H9 (cell line): ENCODE data around the gene ZNF414. TPM values are rescaled to one million over a fixed set of nuclear protein-coding genes. Genes with fewer than 3 reads are reported as not detected.

Source experiments
- DNase-seq: peaks from one replicate; pipeline ENCODE4 v3.0.0-alpha.2; 2017
- H2AFZ ChIP-seq: one replicate; pipeline ENCODE4 v1.6.1; 2013; ENCODE audit warnings: mild to moderate bottlenecking, low read length, control low read depth, moderate library complexity
- H2AK5ac ChIP-seq: 2 replicates; pipeline ENCODE4 v1.6.1; 2013; ENCODE audit warnings: low read length, control low read depth, mixed read lengths; ENCODE audit not compliant: insufficient read length
- H2BK120ac ChIP-seq: one replicate; pipeline ENCODE4 v1.6.1; 2013; ENCODE audit warnings: low read depth, mild to moderate bottlenecking, low read length, control low read depth, inconsistent platforms; ENCODE audit not compliant: poor library complexity, severe bottlenecking
- H2BK12ac ChIP-seq: 2 replicates; pipeline ENCODE4 v1.6.1; 2013; ENCODE audit warnings: low read length, control low read depth, mixed read lengths, low read depth; ENCODE audit not compliant: insufficient read length
- H2BK15ac ChIP-seq: 2 replicates; pipeline ENCODE4 v1.6.1; 2013; ENCODE audit warnings: low read depth, low read length, control low read depth
- H2BK20ac ChIP-seq: one replicate; pipeline ENCODE4 v1.6.1; 2013; ENCODE audit warnings: low read depth, mild to moderate bottlenecking, low read length, control low read depth, inconsistent platforms; ENCODE audit not compliant: poor library complexity, severe bottlenecking
- H2BK5ac ChIP-seq: 2 replicates; pipeline ENCODE4 v1.6.1; 2013; ENCODE audit warnings: low read length, control low read depth, mixed read lengths; ENCODE audit not compliant: insufficient read length
- H3K14ac ChIP-seq: 2 replicates; pipeline ENCODE4 v1.6.1; 2013; ENCODE audit warnings: low read length, control low read depth; ENCODE audit not compliant: insufficient read depth
- H3K18ac ChIP-seq: 2 replicates; pipeline ENCODE4 v1.6.1; 2013; ENCODE audit warnings: low read depth, mild to moderate bottlenecking, mixed read lengths, low read length, control low read depth; ENCODE audit not compliant: insufficient read length
- H3K23ac ChIP-seq: 2 replicates; pipeline ENCODE4 v1.6.1; 2013; ENCODE audit warnings: low read length, control low read depth, mixed read lengths, low read depth; ENCODE audit not compliant: insufficient read length
- H3K23me2 ChIP-seq: 2 replicates; pipeline ENCODE4 v1.6.1; 2013; ENCODE audit warnings: low read depth, mild to moderate bottlenecking, mixed read lengths, low read length, control low read depth; ENCODE audit not compliant: insufficient read length, poor library complexity, severe bottlenecking
- H3K27ac ChIP-seq: 2 replicates; pipeline ENCODE4 v1.5.1; 2013; ENCODE audit warnings: low read length, control low read depth, mixed read lengths, low read depth; ENCODE audit not compliant: insufficient read length
- H3K27me3 ChIP-seq: 2 replicates; pipeline ENCODE4 v1.6.1; 2013; ENCODE audit warnings: low read length, control low read depth, inconsistent platforms; ENCODE audit not compliant: insufficient read depth
- H3K4ac ChIP-seq: 2 replicates; pipeline ENCODE4 v1.6.1; 2013; ENCODE audit warnings: low read depth, mild to moderate bottlenecking, control low read depth, inconsistent platforms, low read length, moderate library complexity
- H3K4me1 ChIP-seq: 2 replicates; pipeline ENCODE4 v1.6.1; 2013; ENCODE audit warnings: low read length, control low read depth, inconsistent platforms; ENCODE audit not compliant: insufficient read depth
- H3K4me2 ChIP-seq: 2 replicates; pipeline ENCODE4 v1.6.1; 2013; ENCODE audit warnings: low read length, control low read depth, mixed read lengths; ENCODE audit not compliant: insufficient read length, insufficient read depth
- H3K56ac ChIP-seq: 2 replicates; pipeline ENCODE4 v1.6.1; 2013; ENCODE audit warnings: low read depth, mild to moderate bottlenecking, mixed read lengths, low read length, control low read depth; ENCODE audit not compliant: insufficient read length
- H3K79me1 ChIP-seq: 2 replicates; pipeline ENCODE4 v1.6.1; 2013; ENCODE audit warnings: low read depth, mild to moderate bottlenecking, moderate library complexity, low read length, control low read depth, inconsistent platforms; ENCODE audit not compliant: insufficient read depth, poor library complexity, severe bottlenecking
- H3K79me2 ChIP-seq: 2 replicates; pipeline ENCODE4 v1.6.1; 2013; ENCODE audit warnings: low read length, control low read depth, inconsistent platforms; ENCODE audit not compliant: insufficient read depth
- H3K9ac ChIP-seq: 2 replicates; pipeline ENCODE4 v1.6.1; 2013; ENCODE audit warnings: low read length, control low read depth, mixed read lengths; ENCODE audit not compliant: insufficient read length; ENCODE audit errors: extremely low read depth
- H3K9me3 ChIP-seq: one replicate; pipeline ENCODE4 v1.6.1; 2013; ENCODE audit warnings: low read depth, low read length, inconsistent platforms; ENCODE audit not compliant: control insufficient read depth
- H3T11ph ChIP-seq: one replicate; pipeline ENCODE4 v1.6.1; 2013; ENCODE audit warnings: mild to moderate bottlenecking, low read length, control low read depth, inconsistent platforms
- H4K20me1 ChIP-seq: one replicate; pipeline ENCODE4 v1.6.1; 2013; ENCODE audit not compliant: control insufficient read depth, insufficient read length, insufficient read depth
- H4K5ac ChIP-seq: 2 replicates; pipeline ENCODE4 v1.6.1; 2013; ENCODE audit warnings: low read depth, mild to moderate bottlenecking, mixed read lengths, low read length, control low read depth; ENCODE audit not compliant: insufficient read length
- H4K8ac ChIP-seq: replicated peaks from 2 replicates; pipeline ENCODE4 v1.6.1; 2013; ENCODE audit warnings: low read length, control low read depth, mixed read lengths, low read depth; ENCODE audit not compliant: insufficient read length
- H4K91ac ChIP-seq: 2 replicates; pipeline ENCODE4 v1.6.1; 2013; ENCODE audit warnings: low read depth, mild to moderate bottlenecking, moderate library complexity, mixed read lengths, low read length, control low read depth; ENCODE audit not compliant: insufficient read length
- H3K27ac Mint-ChIP-seq, 3 experiments: 2 replicates in 2 of 3; 3 replicates in 1 of 3; pipeline ENCODE4 v1.8.0; 2020 to 2021; ENCODE audit warnings: mixed read lengths in 3 of 3, mild to moderate bottlenecking in 1 of 3, moderate library complexity in 1 of 3
- H3K27me3 Mint-ChIP-seq: 2 replicates; pipeline ENCODE4 v1.8.0; 2021; ENCODE audit warnings: low read depth, mild to moderate bottlenecking, moderate library complexity, mixed read lengths
- H3K36me3 Mint-ChIP-seq, 3 experiments: 2 replicates in 2 of 3; 3 replicates in 1 of 3; pipeline ENCODE4 v1.8.0; 2020 to 2021; ENCODE audit warnings: low read depth in 3 of 3, mixed read lengths in 3 of 3; ENCODE audit not compliant: insufficient read depth in 1 of 3
- H3K4me1 Mint-ChIP-seq, 2 experiments: 2 replicates each; pipeline ENCODE4 v1.8.0; 2020; ENCODE audit warnings: mixed read lengths in 2 of 2
- H3K4me3 Mint-ChIP-seq, 2 experiments: 2 replicates in 1 of 2; 3 replicates in 1 of 2; pipeline ENCODE4 v1.8.0; 2020 to 2021; ENCODE audit warnings: mild to moderate bottlenecking in 2 of 2, mixed read lengths in 2 of 2, moderate library complexity in 1 of 2
- H3K9me3 Mint-ChIP-seq, 2 experiments: 2 replicates in 1 of 2; 3 replicates in 1 of 2; pipeline ENCODE4 v1.8.0; 2020; ENCODE audit warnings: mild to moderate bottlenecking in 2 of 2, mixed read lengths in 2 of 2, moderate library complexity in 1 of 2
- WGBS: extraction: QIAGEN DNeasy Blood & Tissue Kit; methylation state at CpG from one replicate; pipeline ENCODE4 v1.1.7; 2013; ENCODE audit warnings: missing lambda C conversion rate, low lambda C conversion rate, mixed read lengths; ENCODE audit not compliant: insufficient read length; ENCODE audit errors: extremely low coverage; 5-methylcytosine and 5-hydroxymethylcytosine counted together
- total RNA-seq: library from RNA; stranded (reverse); gene quantifications from 2 replicates; pipeline ENCODE4 v1.2.1, GENCODE V29; 2021
- TF ChIP-seq, protein P1 (sequence below): fragments of 200-600 bp; sonication (generic); conservative IDR thresholded peaks from 3 replicates; pipeline ENCODE4 v1.8.0; 2021; ENCODE audit warnings: antibody characterized with exemption, mild to moderate bottlenecking

Gene ZNF414
- total RNA-seq, 1 experiment from 2014 or later, result 29.3 TPM

- no peak overlapping the region for H4K8ac ChIP-seq
- no peak overlapping the region for H3K27ac ChIP-seq
- no peak overlapping the region for H3K9ac ChIP-seq
- H3K27me3 ChIP-seq, result no peaks in the 10 kb centered on the region
- H3K56ac ChIP-seq, result no peak overlapping the region
- no peaks in the 10 kb centered on the region for H3K79me2 ChIP-seq
- H4K91ac ChIP-seq, result no peak overlapping the region
- TF ChIP-seq, protein P1, sequence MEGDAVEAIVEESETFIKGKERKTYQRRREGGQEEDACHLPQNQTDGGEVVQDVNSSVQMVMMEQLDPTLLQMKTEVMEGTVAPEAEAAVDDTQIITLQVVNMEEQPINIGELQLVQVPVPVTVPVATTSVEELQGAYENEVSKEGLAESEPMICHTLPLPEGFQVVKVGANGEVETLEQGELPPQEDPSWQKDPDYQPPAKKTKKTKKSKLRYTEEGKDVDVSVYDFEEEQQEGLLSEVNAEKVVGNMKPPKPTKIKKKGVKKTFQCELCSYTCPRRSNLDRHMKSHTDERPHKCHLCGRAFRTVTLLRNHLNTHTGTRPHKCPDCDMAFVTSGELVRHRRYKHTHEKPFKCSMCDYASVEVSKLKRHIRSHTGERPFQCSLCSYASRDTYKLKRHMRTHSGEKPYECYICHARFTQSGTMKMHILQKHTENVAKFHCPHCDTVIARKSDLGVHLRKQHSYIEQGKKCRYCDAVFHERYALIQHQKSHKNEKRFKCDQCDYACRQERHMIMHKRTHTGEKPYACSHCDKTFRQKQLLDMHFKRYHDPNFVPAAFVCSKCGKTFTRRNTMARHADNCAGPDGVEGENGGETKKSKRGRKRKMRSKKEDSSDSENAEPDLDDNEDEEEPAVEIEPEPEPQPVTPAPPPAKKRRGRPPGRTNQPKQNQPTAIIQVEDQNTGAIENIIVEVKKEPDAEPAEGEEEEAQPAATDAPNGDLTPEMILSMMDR, result no peak
- no peak for DNase-seq
- Mint-ChIP-seq H3K9me3 (no peaks in the 10 kb centered on the region; a peak in 1 of 5 replicates), H3K4me3 (no peak overlapping the region), H3K36me3 (peaks cover 15 to 25% (median 22%) of the 10 kb centered on the region in 3 experiments; a peak in 6 of 7 replicates), H3K27ac (no peak overlapping the region), H3K27me3 (no peaks in the 10 kb centered on the region; the same call in 1 of the 2 replicates), H3K4me1 (no peaks in the 10 kb centered on the region)
- no CpG with 5 or more reads among the region's 20 CpGs for WGBS
- no peak overlapping the region for H3K23ac ChIP-seq
- H3K4me1 ChIP-seq, result no peaks in the 10 kb centered on the region
- no peak overlapping the region for H3T11ph ChIP-seq
- no peak overlapping the region for H2BK12ac ChIP-seq
- no peak overlapping the region for H2BK5ac ChIP-seq
- H2AK5ac ChIP-seq, result no peak overlapping the region
- H3K14ac ChIP-seq, result no peak overlapping the region
- H3K9me3 ChIP-seq, result no peaks in the 10 kb centered on the region
- no peak overlapping the region for H3K4me2 ChIP-seq
- H3K18ac ChIP-seq, result no peak overlapping the region
- H3K23me2 ChIP-seq, result no peaks in the 10 kb centered on the region
- no peak overlapping the region for H2BK15ac ChIP-seq
- H2BK120ac ChIP-seq, result no peak overlapping the region
- H2AFZ ChIP-seq, result no peak overlapping the region
- no peaks in the 10 kb centered on the region for H3K79me1 ChIP-seq
- no peaks in the 10 kb centered on the region for H4K20me1 ChIP-seq
- no peak overlapping the region for H3K4ac ChIP-seq
- no peak overlapping the region for H2BK20ac ChIP-seq
- H4K5ac ChIP-seq, result no peak overlapping the region
Observed at GRCh38 chr19:8544168-8544567, 30.2 kb upstream of the ZNF414 start.
